Spleen (tissue), 11 donors: ENCODE results near the gene SEMA3F. TPM values are rescaled to one million over a fixed set of nuclear protein-coding genes. Genes with fewer than 3 reads are reported as not detected.

Source experiments
- DNase-seq: peaks from one replicate; pipeline ENCODE4 v3.0.0-alpha.2; 2020
- H3K27ac ChIP-seq, 8 donors: fragments of 200-600 bp; sonication (generic) in 7 of 8; 1 replicate in 4 of 8; 2 replicates in 4 of 8; pipeline versions ENCODE4 v1.5.0 to v1.8.0; 2016 to 2021; ENCODE audit warnings: inconsistent platforms in 4 of 8, mild to moderate bottlenecking in 4 of 8, moderate library complexity in 1 of 8
- H3K27me3 ChIP-seq, 7 donors: fragments of 200-600 bp; sonication (generic) in 6 of 7; replicated peaks in 1 of 7; 1 replicate in 4 of 7; 2 replicates in 3 of 7; pipeline versions ENCODE4 v1.5.0 to v1.8.0; 2016 to 2021; ENCODE audit warnings: inconsistent platforms in 3 of 7, mild to moderate bottlenecking in 1 of 7
- H3K36me3 ChIP-seq, 6 donors: fragments of 200-600 bp; sonication (generic) in 5 of 6; 1 replicate in 4 of 6; 2 replicates in 2 of 6; pipeline versions ENCODE4 v1.5.0 to v1.8.0; 2016 to 2021; ENCODE audit warnings: inconsistent platforms in 2 of 6
- H3K4me1 ChIP-seq, 6 donors: fragments of 200-600 bp; sonication (generic) in 5 of 6; 1 replicate in 3 of 6; 2 replicates in 3 of 6; pipeline versions ENCODE4 v1.5.0 to v1.8.0; 2016 to 2021; ENCODE audit warnings: inconsistent platforms in 3 of 6
- H3K4me3 ChIP-seq, 8 donors: fragments of 200-600 bp; sonication (generic) in 7 of 8; 1 replicate in 4 of 8; 2 replicates in 4 of 8; pipeline versions ENCODE4 v1.5.0 to v1.8.0; 2016 to 2021; ENCODE audit warnings: inconsistent platforms in 4 of 8, mild to moderate bottlenecking in 4 of 8, moderate library complexity in 2 of 8
- H3K9me3 ChIP-seq, 8 donors: fragments of 200-600 bp; sonication (generic) in 7 of 8; 1 replicate in 4 of 8; 2 replicates in 4 of 8; pipeline versions ENCODE4 v1.5.0 to v1.8.0; 2016 to 2021; ENCODE audit warnings: inconsistent platforms in 4 of 8
- CTCF ChIP-seq, 11 experiments: fragments of 200-600 bp in 7 of 11; fragments of 450-650 bp in 4 of 11; sonication (generic) in 4 of 11; IDR thresholded peaks in 8 of 11; conservative IDR thresholded peaks in 3 of 11; 1 replicate in 7 of 11; 2 replicates in 4 of 11; pipeline versions ENCODE4 v1.4.0 to v1.8.0; 2016 to 2021; ENCODE audit warnings: antibody characterized with exemption in 11 of 11, inconsistent platforms in 4 of 11, mild to moderate bottlenecking in 1 of 11
- POLR2A ChIP-seq, 3 donors: fragments of 450-650 bp; IDR thresholded peaks; one replicate each; pipeline ENCODE4 v1.5.1; 2017; ENCODE audit warnings: antibody characterized with exemption in 3 of 3, mild to moderate bottlenecking in 1 of 3
- POLR2AphosphoS5 ChIP-seq, 3 donors: sonication (generic); formaldehyde crosslinking; IDR thresholded peaks; one replicate each; pipeline ENCODE4 v1.5.1; 2017; ENCODE audit warnings: antibody characterized with exemption in 3 of 3
- WGBS, 5 donors: extraction: QIAGEN DNeasy Blood & Tissue Kit in 3 of 5; methylation state at CpG; one replicate each; pipeline versions ENCODE4 v1.1.5 to v1.1.7; 2013 to 2018; 5-methylcytosine and 5-hydroxymethylcytosine counted together
- intact Hi-C: fragments of 100-400 bp; cut with DNase I; formaldehyde crosslinking; loops from one replicate; pipeline ENCODE4 v1.15.0; 2023; ENCODE audit warnings: low total_unique reads
- polyA plus RNA-seq, 3 donors: library from polyadenylated mRNA; stranded (reverse); fragments of 200-250 nt; gene quantifications; one replicate each; pipeline ENCODE4 v1.2.1, GENCODE V29; 2013
- total RNA-seq, 7 donors: library from RNA; depleted of rRNA in 3 of 7; stranded (reverse); fragments of >200 nt in 3 of 7; fragmentation: NEBNext Ultra II Directional in 4 of 7; extraction: Animal tissue kit (Norgen Biotek cat#: 25700) in 4 of 7; gene quantifications; one replicate each; pipeline versions ENCODE4 v1.1.0 to v1.2.1, GENCODE V29; 2016 to 2021
- donor health status: healthy with polysubstance abuse.
- donor health status: DM: no; HTN: no; CAD: no; lungs with moderate emphysema.
- donor health status: DM: no; HTN: no; CAD: no.
- donor health status: Bipolar disorder and iron deficiency.
- donor health status: healthy.
- donor health status: DM: no; HTN: no; CAD: no.
- donor health status: DM: yes; HTN: yes; CAD: no.

The SEMA3F gene
- total and polyA plus RNA-seq, 10 donors = 16.9 to 205 (median 77.9) TPM

GRCh38 chr3:50181985-50182384 lies 26.9 kb downstream of the SEMA3F start:
- 91 to 96% (median 93%) methylated on average over 3 to 5 of the region's 5 CpGs for WGBS, 5 donors
- no peak for DNase-seq

GRCh38 chr3:50182533-50183099 lies 27.5 kb downstream of the SEMA3F start:
- Histone ChIP-seq H3K9me3 (no peaks in the 10 kb centered on the region), H3K27ac (peak overlapping the region in 1 of 8 donors; percentile 1), H3K27me3 (no peaks in the 10 kb centered on the region), H3K4me3 (no peak overlapping the region), H3K4me1 (peaks cover 0 to 5% (median 3%) of the 10 kb centered on the region in 6 donors), H3K36me3 (peaks cover 0 to 64% (median 19%) of the 10 kb centered on the region in 6 donors)
- intact Hi-C loops = no loop called here
- no peak for DNase-seq
- WGBS, 5 donors = 90 to 96% (median 91%) methylated on average over 26 of the region's 26 CpGs
- no peak for TF ChIP-seq POLR2A (IDR thresholded peaks at IDR 0.05)
- peak in 2 of 3 donors; percentile 20 to 41 for TF ChIP-seq POLR2AphosphoS5 (IDR thresholded peaks at IDR 0.05)

More at GRCh38 chr3:50181985-50182384, 26.9 kb downstream of the SEMA3F start:
- intact Hi-C loops = no loop called here
- H3K36me3 ChIP-seq = peaks cover 0 to 57% (median 19%) of the 10 kb centered on the region in 6 donors
- H3K27me3 ChIP-seq = no peaks in the 10 kb centered on the region
- H3K9me3 ChIP-seq = no peaks in the 10 kb centered on the region
- no peak overlapping the region for H3K4me3 ChIP-seq
- peaks cover 0 to 11% (median 10%) of the 10 kb centered on the region in 6 donors for H3K4me1 ChIP-seq
- TF ChIP-seq CTCF (IDR thresholded peaks at IDR 0.05 in 8 of 11, conservative IDR thresholded peaks at IDR 0.05 in 3 of 11) (no peak), POLR2A (IDR thresholded peaks at IDR 0.05) (no peak), POLR2AphosphoS5 (IDR thresholded peaks at IDR 0.05) (no peak)
- H3K27ac ChIP-seq = no peak overlapping the region

- intact Hi-C loops = no loop called here
- Histone ChIP-seq H3K27ac (no peak overlapping the region), H3K4me1 (no peaks in the 10 kb centered on the region), H3K4me3 (no peak overlapping the region), H3K36me3 (peaks cover 0 to 75% (median 21%) of the 10 kb centered on the region in 6 donors), H3K9me3 (no peaks in the 10 kb centered on the region), H3K27me3 (no peaks in the 10 kb centered on the region)
- no peak for DNase-seq
- TF ChIP-seq POLR2AphosphoS5 (IDR thresholded peaks at IDR 0.05) = no peak
- TF ChIP-seq POLR2A (IDR thresholded peaks at IDR 0.05) = no peak
- TF ChIP-seq CTCF (IDR thresholded peaks at IDR 0.05 in 8 of 11, conservative IDR thresholded peaks at IDR 0.05 in 3 of 11) = no peak
- WGBS, 5 donors = 74 to 92% (median 91%) methylated on average over 6 of the region's 6 CpGs
These were observed 28.6 kb downstream of the SEMA3F start for GRCh38 chr3:50183755-50184154.

GRCh38 chr3:50184242-50184978 lies 29.3 kb downstream of the SEMA3F start:
- TF ChIP-seq POLR2AphosphoS5 (IDR thresholded peaks at IDR 0.05) (no peak), POLR2A (IDR thresholded peaks at IDR 0.05) (no peak), CTCF (IDR thresholded peaks at IDR 0.05 in 8 of 11, conservative IDR thresholded peaks at IDR 0.05 in 3 of 11) (no peak)
- DNase-seq = no peak

More at GRCh38 chr3:50184242-50184978, 29.3 kb downstream of the SEMA3F start:
- intact Hi-C loops = no loop called here
- Histone ChIP-seq H3K9me3 (no peaks in the 10 kb centered on the region), H3K36me3 (peaks cover 0 to 75% (median 21%) of the 10 kb centered on the region in 6 donors), H3K27ac (no peak overlapping the region), H3K27me3 (no peaks in the 10 kb centered on the region), H3K4me1 (peaks cover 0 to 6% (median 0%) of the 10 kb centered on the region in 6 donors), H3K4me3 (no peak overlapping the region)
- 91 to 94% (median 93%) methylated on average over 11 to 21 of the region's 21 CpGs for WGBS, 5 donors
